Stimulated activated naive CD8-positive, alpha-beta T cell treated with anti-CD3 and anti-CD28 coated beads, Interleukin-15, Interleukin-2, amounts not matched to agents 100 U/mL and 50 U/mL, for 24 hours (primary cell): Measurements from ENCODE around the gene RTL5.

Source experiments
- ATAC-seq: fragments of 150-1000 bp; cut with Tn5 transposase; one replicate; pipeline ENCODE4 v1.10.0; 2021
- DNase-seq: peaks from one replicate; pipeline ENCODE4 v3.0.0; 2021

Gene RTL5

DNA sequence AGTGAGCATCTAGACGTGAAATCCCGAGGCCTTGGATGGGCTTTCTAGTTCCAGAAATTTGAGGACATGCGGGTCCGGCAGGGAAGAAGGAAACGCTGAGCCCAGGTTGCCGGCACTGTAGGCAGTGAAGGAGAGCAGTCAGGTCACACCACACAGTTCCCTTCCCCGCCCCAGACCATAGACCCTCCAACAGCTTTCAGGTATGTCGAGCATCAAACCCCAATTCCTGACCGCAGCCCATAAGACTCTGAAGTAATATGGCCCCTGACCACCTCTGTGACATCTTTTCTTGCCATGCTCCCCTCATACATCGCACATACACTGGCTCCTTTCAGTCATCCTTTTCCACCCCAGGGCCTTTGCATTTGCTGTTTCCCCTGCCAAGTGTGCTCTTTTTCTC, 23.0 kb downstream of the RTL5 start:
- ATAC-seq, result no peak

DNA sequence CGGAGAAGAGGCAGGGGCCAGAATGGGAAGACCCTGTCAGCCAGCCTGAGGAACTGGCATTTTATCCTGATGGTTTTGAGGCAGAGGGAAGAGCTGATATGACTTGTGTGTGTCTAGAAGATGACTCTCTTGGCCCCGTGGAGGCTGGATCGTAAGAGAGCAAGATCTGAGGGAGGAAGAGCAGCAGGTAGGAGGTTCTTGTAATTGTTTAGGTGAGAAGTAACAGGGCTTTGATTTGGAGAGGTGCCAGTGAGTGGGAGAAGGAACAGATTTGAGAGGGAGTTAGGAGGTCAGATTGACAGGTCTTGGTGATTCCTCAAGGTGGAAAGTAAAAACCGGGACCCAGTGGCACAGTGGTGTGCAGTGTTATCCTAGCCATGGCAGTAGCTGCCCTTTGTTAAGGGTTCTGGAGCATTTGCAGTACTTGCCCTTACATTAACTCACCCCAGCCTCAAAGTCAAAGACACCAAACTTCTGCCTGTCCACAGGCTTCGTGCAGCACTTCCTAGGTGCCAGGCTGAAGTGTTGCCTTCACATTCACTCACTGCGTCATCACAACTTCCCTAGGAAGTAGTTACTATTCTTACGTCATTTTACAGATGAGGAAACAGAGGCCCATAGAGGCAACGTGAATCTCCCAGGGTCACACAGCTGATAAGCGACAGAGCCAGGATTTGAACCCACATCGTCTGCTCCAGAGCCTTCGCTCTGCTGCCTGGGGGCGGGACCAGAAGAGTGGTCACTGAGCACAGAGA, 23.7 kb downstream of the RTL5 start:
- DNase-seq, result no peak
- ATAC-seq, result no peak

More for the DNA sequence above, 23.0 kb downstream of the RTL5 start:
- no peak for DNase-seq

DNA sequence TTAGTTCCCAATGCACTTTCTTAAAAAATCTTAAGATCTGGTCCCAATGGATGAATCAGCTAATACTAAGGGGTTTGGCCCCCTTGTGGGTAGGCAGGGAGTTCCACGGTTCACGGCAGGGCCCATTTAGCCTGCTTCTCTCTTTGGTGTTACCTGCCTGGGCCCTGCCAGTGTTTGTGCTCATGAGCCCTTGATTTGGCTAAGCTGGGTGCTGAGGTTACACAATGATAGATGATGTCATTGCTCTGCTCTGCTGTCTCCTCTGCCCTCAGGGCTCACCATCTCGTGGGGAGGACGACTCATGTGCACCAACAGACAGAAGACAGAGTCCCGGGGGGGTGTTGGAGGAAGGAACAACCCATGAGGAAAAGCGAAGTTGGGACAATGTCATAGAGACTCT, 24.4 kb downstream of the RTL5 start:
- DNase-seq (no peak), ATAC-seq (peak; percentile 42)

DNA sequence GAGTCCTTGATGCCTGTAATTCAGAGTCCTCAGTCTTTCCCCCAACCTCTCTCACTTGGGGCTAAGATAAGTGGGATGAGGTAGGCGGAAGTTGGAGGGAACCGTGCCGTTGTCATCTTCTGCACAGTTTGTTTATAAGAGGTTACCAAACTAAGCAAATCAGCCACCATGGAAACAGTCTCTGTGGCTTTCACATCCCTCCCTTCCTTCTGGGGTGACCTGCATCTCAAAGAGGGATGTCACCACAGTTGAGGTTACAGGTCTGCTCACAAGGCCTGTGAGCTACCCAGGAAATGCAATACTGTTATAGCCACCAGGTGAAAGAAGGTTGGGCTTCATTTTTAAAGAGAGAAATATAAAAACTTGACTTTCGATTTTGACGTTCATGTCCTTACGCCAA, 26.3 kb downstream of the RTL5 start:
- DNase-seq, result no peak
- ATAC-seq, result peak; percentile 65

DNA sequence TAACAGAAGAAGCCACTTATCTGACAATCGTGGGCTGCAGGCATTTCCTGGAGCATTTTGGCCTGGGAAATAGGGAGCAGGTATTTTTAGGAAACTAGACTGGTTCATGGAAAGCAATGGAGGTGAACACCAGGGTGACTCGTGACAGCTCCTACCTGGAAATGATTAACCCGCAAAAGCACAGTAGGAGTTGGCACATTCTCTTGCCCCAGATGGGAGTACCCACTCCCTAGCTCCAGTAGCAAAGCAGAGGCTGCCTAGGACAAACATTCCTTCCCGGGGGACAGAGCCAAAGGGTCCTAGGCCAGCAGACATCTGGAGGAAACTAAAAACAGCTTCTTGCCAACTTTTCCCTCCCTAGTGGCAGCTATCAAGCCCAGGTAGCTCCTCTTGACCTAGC, 29.0 kb downstream of the RTL5 start:
- ATAC-seq (no peak), DNase-seq (no peak)

DNA sequence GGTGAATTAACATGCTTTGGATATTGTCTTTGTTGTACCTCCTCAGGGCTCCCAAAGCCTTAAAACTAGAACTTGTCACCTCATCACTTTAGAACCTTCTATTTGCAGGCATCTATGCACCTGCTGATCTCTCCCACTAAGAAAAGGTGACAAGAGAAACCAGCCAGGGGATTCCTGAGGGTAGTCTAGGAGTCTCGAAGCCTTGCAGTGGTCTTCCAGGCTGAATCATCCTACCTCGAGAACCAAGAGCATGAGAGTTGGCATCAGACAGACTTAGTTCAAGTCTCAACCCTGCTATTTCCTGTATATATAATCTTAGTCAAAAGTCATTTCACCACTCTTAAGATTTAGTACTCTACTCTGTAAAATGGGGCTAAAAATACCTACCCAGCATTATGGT, 29.6 kb downstream of the RTL5 start:
- no peak for ATAC-seq
- DNase-seq, result no peak

DNA sequence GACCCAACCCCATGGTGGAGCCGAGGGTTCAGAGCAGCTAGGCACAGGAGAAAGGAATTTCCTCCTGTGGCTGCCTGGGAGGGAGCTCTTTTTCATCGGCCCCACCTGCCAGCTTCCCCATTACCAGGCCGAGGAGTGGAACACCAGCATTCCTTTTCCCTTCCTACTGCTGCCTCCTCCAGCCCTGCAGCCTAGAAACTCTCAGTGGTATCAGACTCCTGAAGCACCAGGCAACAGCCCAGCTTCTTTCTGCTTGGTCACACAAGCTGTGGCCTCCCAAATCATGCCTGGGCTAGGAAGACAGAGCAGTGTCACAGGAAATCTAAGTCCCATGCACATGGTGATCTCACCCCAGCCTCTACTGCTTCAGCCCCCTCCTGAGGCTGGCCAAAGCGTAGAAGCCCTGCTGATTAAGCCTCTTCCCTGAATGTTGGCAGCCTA, 30.1 kb downstream of the RTL5 start:
- no peak for DNase-seq
- ATAC-seq, result no peak

DNA sequence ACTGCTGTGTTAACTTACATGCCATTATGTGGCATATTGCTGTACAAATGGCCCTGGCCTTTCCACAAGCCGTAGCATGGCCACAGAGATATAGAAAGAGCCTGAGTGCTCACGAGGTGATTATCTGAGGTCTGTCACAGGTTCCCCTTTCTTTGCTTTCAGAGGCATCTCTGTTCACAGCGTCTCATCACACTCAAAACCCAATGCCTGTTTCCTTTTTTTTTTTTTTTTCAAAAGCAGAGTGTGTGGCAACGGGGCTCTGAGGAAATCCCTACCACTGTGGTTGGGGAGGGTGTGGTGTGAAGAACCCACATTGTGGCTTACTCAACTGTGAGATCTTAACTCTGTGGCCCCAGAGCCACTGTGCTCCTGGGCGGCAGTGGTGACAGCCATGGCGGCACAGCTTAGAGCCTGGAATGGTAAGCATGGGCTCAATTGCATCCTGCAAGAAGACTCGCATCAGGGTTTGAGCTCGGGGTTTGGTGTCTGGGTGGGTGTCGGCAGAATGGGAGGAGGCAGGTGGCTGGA, 30.8 kb downstream of the RTL5 start:
- DNase-seq (peak; percentile 59), ATAC-seq (peak; percentile 87)

DNA sequence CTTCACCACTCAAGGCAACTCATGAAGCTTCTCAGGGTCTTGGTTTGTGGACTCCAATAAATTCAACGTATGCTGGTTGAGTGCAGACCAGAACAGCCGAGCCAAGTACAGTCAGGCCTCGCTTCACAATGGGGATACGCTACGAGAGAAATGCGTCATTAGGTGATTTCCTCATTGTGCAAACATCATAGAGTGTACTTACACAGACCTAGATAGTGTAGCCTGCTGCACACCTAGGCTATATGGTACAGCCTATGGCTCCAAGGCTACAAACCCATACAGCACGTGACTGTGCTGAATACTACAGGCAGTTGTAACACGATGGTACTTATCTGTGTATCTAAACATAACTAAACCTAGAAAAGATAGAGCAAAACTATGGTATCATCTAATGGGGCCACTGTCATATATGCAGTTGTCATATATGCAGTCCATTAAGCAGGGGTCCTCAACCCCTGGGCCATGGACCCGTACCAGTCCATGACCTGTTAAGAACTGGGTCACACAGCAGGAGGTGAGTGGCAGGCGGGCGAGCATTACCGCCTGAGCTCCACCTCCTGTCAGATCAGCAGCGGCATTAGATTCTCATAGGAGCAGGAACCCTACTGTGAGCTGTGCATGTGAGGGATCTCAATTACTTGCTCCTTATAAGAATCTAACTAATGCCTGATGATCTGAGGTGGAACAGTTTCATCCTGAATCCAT, 31.5 kb downstream of the RTL5 start:
- ATAC-seq (no peak), DNase-seq (no peak)

DNA sequence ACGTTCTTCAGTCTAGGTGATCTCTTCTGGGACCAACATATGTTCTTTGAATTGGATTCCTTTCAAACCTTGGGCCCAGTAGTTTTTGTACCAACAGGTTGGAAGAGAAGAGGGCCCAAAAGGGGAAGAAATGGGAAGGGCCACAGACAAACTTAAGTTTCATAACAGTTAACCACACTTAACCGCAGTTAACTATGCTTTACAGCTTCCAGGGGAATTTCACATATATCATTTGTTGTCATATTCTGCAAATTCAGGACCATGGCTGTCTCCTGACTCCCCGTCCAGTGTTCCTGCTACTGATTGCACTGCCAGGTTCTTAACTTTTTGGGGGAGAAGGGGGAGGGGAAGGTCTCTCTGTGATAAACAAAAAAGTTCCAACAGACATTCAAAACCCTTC, 34.6 kb downstream of the RTL5 start:
- DNase-seq (no peak), ATAC-seq (no peak)

DNA sequence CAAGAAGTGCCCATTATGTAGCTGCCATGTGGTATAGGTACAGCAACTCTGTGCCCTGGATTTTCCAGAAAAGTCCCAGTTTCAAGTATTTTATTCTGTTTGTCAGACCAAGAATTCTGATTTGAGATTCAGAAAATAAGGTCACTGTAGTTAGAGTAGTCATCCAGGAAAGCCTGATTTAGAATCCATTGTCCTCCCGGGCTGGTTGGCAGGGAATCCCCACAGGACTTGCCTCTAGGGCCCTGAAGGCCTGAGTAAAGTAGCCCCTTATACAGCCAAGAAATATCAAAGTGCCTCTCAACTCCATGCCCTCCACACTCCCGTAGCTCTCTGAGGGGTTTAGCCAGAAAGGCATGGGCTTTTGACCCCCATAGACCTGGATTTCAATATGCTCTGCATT, 36.3 kb downstream of the RTL5 start:
- ATAC-seq (no peak), DNase-seq (no peak)

DNA sequence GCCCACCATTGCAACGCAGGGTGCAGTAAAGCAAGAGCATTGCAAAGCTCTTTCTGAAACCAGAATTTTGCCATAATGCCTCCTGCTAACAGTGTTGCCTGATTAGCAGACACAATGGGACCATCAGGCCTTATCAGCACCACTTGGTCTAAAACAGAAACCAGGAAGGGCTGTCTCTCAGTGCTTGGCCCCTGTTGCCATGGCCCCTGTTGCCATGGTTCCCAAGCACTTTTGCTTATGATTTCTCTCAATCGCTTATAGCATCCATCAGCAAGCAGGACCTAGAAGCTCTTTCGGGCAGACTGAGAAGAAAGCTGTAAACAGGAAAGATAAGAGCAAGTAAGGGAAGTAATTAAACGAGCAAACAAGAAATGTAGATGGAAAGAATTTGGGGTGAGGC, 36.8 kb downstream of the RTL5 start:
- DNase-seq (peak; percentile 33), ATAC-seq (no peak)

DNA sequence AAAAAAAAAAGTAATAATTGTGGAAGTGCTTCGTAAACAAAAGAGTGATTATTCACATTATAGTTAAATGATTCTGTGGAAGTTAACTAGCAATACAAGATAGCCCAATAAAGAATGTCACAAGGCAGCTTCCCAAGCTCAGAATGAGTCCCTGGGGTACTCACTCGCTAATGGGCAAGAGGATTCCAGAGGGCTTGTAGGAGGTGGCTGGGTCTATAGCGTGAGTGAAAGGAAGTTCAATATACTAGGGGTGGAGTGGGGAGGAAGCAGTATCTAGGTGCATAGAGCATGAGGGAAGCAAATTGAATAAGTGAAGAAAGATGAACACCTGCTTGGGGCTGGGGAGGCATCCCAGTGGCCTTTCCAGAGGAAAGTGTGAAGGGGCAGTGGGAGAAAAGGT, 42.5 kb downstream of the RTL5 start:
- no peak for ATAC-seq
- no peak for DNase-seq

DNA sequence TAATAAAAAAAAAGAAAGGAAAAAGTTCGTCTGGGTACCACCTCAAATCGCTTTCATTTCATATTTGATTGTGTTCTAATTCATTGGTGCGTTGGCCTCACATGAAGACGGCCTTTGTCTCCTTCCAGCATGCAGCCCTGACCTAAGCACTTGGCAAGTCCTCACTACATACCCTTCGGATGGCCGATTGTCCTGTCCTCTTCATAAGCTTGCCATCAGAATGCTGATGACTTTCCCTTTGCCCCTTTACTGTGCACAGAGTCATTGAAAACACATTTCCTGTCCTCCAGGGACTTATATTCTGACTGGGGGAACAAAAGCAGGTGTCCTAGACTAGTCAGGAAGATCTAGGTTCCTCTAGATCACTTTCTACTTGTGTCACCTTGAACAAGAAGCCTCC, 43.0 kb downstream of the RTL5 start:
- no peak for ATAC-seq
- no peak for DNase-seq

DNA sequence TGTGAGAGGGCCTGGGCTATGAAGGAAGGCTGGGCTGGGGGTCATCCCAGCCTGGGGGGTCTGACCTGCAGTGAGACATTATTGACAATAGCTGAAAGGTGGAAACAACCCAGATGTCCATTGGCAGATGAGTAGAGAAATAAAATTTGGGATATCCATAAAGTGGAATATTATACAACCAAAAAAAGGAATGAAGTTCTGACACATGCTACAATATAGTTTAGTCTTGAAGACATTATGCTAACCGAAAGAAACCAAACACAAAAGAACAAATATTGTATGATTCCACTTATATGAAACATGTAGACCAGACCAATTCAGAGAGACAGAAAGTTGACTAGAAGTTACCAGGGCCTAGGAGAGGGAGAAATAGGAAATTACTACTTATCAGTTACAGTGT, 44.7 kb downstream of the RTL5 start:
- ATAC-seq (no peak), DNase-seq (no peak)

DNA sequence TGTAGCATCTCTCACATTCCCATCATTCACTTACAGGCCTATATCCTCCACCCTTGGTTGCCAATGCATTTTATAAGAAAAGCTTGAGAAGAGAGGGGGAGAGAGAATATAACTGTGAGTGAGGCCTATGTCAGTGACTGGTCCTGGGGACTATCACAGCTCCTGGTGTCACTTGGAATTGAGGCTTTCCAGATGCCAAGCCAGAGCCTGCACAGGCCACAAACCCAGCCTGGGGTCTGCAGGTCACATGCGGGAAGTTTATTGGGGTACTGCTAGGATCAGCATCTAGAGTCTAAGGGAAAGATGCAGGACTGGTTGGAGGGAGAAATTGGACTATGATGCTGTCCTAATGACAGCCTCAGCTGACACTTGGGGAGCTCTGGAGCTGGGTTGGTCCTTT, 47.6 kb downstream of the RTL5 start:
- DNase-seq (no peak), ATAC-seq (no peak)

DNA sequence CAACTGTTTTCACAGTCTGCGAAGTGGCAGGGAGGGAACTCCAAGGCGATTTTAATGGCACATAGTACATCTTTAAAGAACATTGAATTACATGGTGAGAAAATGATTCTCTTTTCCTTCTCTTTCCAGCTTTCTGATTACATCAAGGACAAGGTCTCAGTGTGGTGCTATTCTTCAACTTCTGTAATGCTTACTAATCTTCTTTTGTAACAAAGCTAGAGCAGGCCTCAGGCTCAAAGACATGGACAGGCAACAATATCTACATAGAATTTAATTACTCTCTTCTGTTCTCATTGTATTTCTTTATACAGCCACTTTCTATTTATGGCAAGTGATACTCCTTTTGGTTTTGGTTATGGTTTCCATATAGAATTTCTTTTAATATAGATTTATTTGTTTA, 48.4 kb downstream of the RTL5 start:
- DNase-seq (no peak), ATAC-seq (no peak)

DNA sequence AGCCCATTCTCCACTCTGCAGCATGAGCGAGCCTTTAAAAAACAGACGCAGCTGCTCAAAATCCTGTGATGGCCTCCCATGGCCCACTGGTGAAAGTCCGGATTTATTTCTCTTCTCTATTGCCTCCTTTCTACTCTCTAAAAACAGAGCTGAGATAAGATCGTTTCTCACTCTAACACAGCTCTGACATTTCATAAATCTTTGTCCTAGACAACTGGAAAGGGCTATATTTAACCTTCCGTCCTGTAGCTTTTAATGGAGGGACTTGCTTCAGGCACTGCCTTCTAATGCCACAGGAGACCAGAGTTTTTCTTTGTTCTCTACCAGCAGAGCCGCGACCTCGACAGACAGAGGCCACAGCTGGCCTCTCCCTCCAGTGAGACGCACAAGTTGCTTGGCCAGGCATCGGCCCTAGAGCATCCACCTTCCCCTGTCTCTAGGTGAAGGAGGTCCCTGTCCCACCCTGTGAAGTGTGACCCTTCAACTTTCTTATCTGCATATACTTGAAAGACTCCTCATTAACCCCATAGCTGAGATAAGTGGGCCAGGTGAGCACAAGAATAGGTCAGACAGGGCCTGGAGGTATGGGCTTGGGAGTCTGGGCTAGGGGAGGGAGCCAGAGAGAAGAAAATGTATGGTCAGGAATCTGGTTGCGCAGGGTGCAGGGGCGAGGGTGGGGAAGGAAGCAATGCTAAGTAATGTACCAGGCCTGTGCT, 50.0 kb downstream of the RTL5 start:
- no peak for ATAC-seq
- no peak for DNase-seq

DNA sequence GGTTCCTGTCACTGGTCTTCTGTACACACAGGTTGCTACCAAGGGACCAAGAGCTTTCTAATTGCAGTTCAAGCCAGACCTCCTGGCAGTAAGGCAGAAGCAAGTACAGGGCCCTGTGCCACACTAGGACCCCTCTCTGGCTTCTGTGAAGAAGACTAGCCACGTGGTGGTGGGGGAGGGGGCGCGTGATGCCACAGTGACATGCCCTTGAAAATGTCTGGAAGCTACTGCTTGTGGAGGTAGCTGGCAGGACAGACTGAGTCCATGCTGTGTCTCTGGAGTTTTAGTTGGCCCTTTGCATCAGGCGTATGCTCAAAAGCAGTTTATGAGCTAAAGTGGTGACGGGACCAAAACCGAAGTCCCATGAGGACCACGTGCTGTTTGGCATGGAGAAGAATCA, 50.9 kb downstream of the RTL5 start:
- ATAC-seq (no peak), DNase-seq (no peak)

DNA sequence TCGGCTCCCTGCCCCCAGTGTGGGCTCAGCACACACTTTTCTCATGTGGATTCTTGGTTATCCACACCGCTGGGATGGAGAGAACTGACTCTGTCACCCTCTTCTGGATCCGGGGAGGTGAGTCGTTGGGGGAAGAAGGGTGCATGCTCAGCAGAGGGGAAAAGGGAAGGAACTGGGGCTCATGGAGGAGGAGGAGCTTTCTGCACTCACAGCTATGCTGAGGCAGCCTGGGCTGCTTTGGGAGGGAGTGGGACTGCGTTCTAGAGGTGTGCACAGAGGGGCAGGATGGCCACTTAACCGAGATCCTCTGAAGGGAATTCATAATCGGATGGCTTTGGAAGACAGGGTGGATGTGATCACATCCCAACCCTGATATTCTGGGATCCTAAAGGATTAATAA, 51.6 kb downstream of the RTL5 start:
- DNase-seq (no peak), ATAC-seq (no peak)

DNA sequence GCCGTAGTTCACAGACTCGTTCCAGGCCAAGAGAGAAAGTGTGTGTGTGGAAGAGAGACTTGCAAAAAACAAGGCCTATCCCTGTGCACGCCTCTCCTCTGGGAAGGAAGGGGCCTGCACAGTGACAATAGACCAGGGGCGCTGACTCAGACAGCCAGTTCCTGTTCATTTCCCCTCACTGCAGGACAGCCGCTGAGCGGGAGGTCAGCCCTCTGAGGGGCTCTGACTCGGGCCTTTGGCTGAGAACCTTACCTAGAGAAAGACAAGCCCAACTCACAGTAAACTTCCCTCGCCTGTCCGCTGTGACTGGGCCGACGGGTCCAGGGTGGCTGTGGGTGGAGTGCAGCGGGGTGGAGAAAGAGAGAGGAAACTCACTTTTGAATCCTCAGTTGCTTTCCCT, 52.1 kb downstream of the RTL5 start:
- no peak for DNase-seq
- ATAC-seq, result no peak

DNA sequence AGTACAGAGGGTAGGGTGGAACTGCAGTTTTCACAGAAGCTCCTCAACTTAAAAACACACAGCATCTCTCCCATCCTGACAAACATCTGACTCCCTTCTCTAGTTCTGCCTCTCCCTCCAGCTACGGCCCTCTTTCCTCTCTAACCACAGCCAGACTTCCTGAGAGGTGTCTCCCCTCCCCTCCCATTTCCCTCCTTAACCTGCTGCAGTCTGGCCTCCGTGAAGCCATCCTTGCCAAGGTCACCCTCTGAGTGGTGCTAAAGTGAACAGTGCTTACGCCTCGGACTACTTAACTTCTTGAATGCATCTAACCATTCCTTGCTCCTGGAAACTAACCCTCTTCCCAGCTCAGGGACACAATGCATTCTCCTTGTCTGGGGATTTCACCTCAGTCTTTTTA, 53.3 kb downstream of the RTL5 start:
- DNase-seq, result no peak

More for the DNA sequence above, 53.3 kb downstream of the RTL5 start:
- no peak for ATAC-seq
